ENCODE measurements around the gene THAP7.

- no peak for TF ChIP-seq CTCF (IDR thresholded peaks at IDR 0.05)
- TF ChIP-seq SIN3A (IDR thresholded peaks at IDR 0.05; ENCODE audit: borderline replicate concordance, insufficient read depth, low read depth, low read length), result no peak
Measured at GRCh38 chr22:21000207-21000986, 1.5 kb downstream of the THAP7 start.

Measured in Panc1 (cell line).